MM.1S (cell line): ENCODE results near the gene BLM.

Experiments used
- CTCF ChIP-seq: fragments of 300-600 bp; sonication (generic); IDR thresholded peaks from 2 replicates; pipeline ENCODE4 v1.5.1; 2016; ENCODE audit warnings: antibody characterized with exemption, low read length, mixed read lengths
- EZH2 ChIP-seq: fragments of 300-600 bp; sonication (generic); optimal IDR thresholded peaks from 2 replicates; pipeline ENCODE3; 2017; ENCODE audit warnings: low read depth, mild to moderate bottlenecking, antibody characterized with exemption, low read length, mixed read lengths
- EZH2phosphoT487 ChIP-seq: fragments of 300-600 bp; sonication (generic); IDR thresholded peaks from 2 replicates; pipeline ENCODE4 v1.6.1; 2018; ENCODE audit warnings: antibody characterized with exemption, low read length

GRCh38 chr15:90710436-90711027, 6.6 kb upstream of the BLM start:
- TF ChIP-seq EZH2phosphoT487 = no peak
- no peak for TF ChIP-seq CTCF
- no peak for TF ChIP-seq EZH2
